Endodermal cell (in vitro differentiated cells): ENCODE data around the gene CAPN13. TPM values are rescaled to one million over a fixed set of nuclear protein-coding genes. Genes with fewer than 3 reads are reported as not detected.
A peak's percentile ranks its signal among the peaks of the same experiment; 100 is the strongest.

ENCODE experiments used
- DNase-seq: peaks from one replicate; pipeline ENCODE4 v3.0.0-alpha.2; 2017
- H3K27ac ChIP-seq: 2 replicates; pipeline ENCODE4 v1.5.1; 2013; ENCODE audit warnings: mild to moderate bottlenecking, low read depth, low read length, moderate library complexity
- H3K27me3 ChIP-seq: 2 replicates; pipeline ENCODE4 v1.6.1; 2013; ENCODE audit warnings: mild to moderate bottlenecking, low read length, moderate library complexity; ENCODE audit not compliant: insufficient read depth, control insufficient read depth, poor library complexity, severe bottlenecking
- H3K36me3 ChIP-seq: 2 replicates; pipeline ENCODE4 v1.7.0; 2013; ENCODE audit warnings: mild to moderate bottlenecking, low read length, moderate library complexity; ENCODE audit not compliant: control insufficient read depth, insufficient read depth
- H3K4me1 ChIP-seq: one replicate; pipeline ENCODE4 v1.7.0; 2013; ENCODE audit warnings: low read length; ENCODE audit not compliant: control insufficient read depth, insufficient read depth
- H3K4me3 ChIP-seq: 2 replicates; pipeline ENCODE4 v1.5.1; 2013; ENCODE audit warnings: mild to moderate bottlenecking, low read length, moderate library complexity
- H3K9ac ChIP-seq: 2 replicates; pipeline ENCODE4 v1.6.1; 2013; ENCODE audit warnings: mild to moderate bottlenecking, low read length, moderate library complexity; ENCODE audit not compliant: poor library complexity, severe bottlenecking; ENCODE audit errors: extremely low read depth
- H3K9me3 ChIP-seq: 2 replicates; pipeline ENCODE4 v1.6.1; 2013; ENCODE audit warnings: mild to moderate bottlenecking, low read length, moderate library complexity; ENCODE audit not compliant: control insufficient read depth
- H3K27ac Mint-ChIP-seq: 2 replicates; pipeline ENCODE4 v1.8.0; 2020; ENCODE audit warnings: mixed read lengths
- H3K27me3 Mint-ChIP-seq: 2 replicates; pipeline ENCODE4 v1.8.0; 2021; ENCODE audit warnings: mild to moderate bottlenecking, mixed read lengths; ENCODE audit not compliant: insufficient read depth
- H3K36me3 Mint-ChIP-seq: 2 replicates; pipeline ENCODE4 v1.8.0; 2020; ENCODE audit warnings: low read depth, mixed read lengths
- H3K4me1 Mint-ChIP-seq: 2 replicates; pipeline ENCODE4 v1.8.0; 2020; ENCODE audit warnings: mixed read lengths
- H3K4me3 Mint-ChIP-seq: 2 replicates; pipeline ENCODE4 v1.8.0; 2020; ENCODE audit warnings: mild to moderate bottlenecking, moderate library complexity, mixed read lengths
- H3K9me3 Mint-ChIP-seq: 2 replicates; pipeline ENCODE4 v1.8.0; 2020; ENCODE audit warnings: mild to moderate bottlenecking, mixed read lengths
- CTCF ChIP-seq: fragments of 200-600 bp; sonication (generic); conservative IDR thresholded peaks from 2 replicates; pipeline ENCODE4 v1.5.0; 2021; ENCODE audit warnings: antibody characterized with exemption, mild to moderate bottlenecking
- WGBS, 2 experiments: methylation state at CpG; one replicate each; pipeline versions ENCODE4 v1.1.5 to v1.1.7; 2013; ENCODE audit warnings: missing lambda C conversion rate in 2 of 2, mixed read lengths in 1 of 2; ENCODE audit not compliant: insufficient coverage in 1 of 2, insufficient read length in 1 of 2; 5-methylcytosine and 5-hydroxymethylcytosine counted together
- total RNA-seq, 2 donors: library from RNA; stranded (reverse); fragmentation: NEBNext Ultra II Directional in 1 of 2; extraction: Animal tissue kit (Norgen Biotek cat#: 25700) in 1 of 2; gene quantifications; 2 replicates in 1 of 2; 3 replicates in 1 of 2; pipeline ENCODE4 v1.2.1, GENCODE V29; 2021

The CAPN13 gene
- total RNA-seq, 2 donors from 2014 or later = 29.5 to 38.6 TPM

GRCh38 chr2:30709516-30709915 lies 97.7 kb downstream of the CAPN13 start:
- WGBS, 2 experiments = 85 to 88% methylated on average over 8 of the region's 8 CpGs
- no peaks in the 10 kb centered on the region for H3K36me3 Mint-ChIP-seq
- no peaks in the 10 kb centered on the region for H3K36me3 ChIP-seq
- H3K27ac ChIP-seq = no peak overlapping the region
- H3K9me3 Mint-ChIP-seq = peaks cover 15% of the 10 kb centered on the region
- TF ChIP-seq CTCF = no peak
- DNase-seq = no peak
- peaks cover 13% of the 10 kb centered on the region for H3K4me1 Mint-ChIP-seq
- H3K4me1 ChIP-seq = peaks cover 3% of the 10 kb centered on the region
- H3K27me3 Mint-ChIP-seq = peaks cover 5% of the 10 kb centered on the region
- no peak overlapping the region for H3K9ac ChIP-seq
- no peak overlapping the region for H3K4me3 ChIP-seq
- no peaks in the 10 kb centered on the region for H3K27me3 ChIP-seq
- no peak overlapping the region for H3K27ac Mint-ChIP-seq
- no peak overlapping the region for H3K4me3 Mint-ChIP-seq
- peaks cover 9% of the 10 kb centered on the region for H3K9me3 ChIP-seq

GRCh38 chr2:30708491-30709290 lies 98.6 kb downstream of the CAPN13 start:
- Histone ChIP-seq H3K27ac (no peak overlapping the region), H3K4me1 (peaks cover 3% of the 10 kb centered on the region), H3K27me3 (no peaks in the 10 kb centered on the region), H3K36me3 (no peaks in the 10 kb centered on the region), H3K4me3 (no peak overlapping the region), H3K9ac (no peak overlapping the region), H3K9me3 (peaks cover 17% of the 10 kb centered on the region)
- peaks cover 5% of the 10 kb centered on the region for H3K27me3 Mint-ChIP-seq
- H3K4me1 Mint-ChIP-seq = peaks cover 13% of the 10 kb centered on the region
- peak overlapping the region; percentile 9 for H3K27ac Mint-ChIP-seq
- no peak overlapping the region for H3K4me3 Mint-ChIP-seq
- DNase-seq = no peak
- TF ChIP-seq CTCF = peak; percentile 63
- WGBS, 2 experiments = 80 to 91% methylated on average over 8 to 10 of the region's 10 CpGs
- no peaks in the 10 kb centered on the region for H3K36me3 Mint-ChIP-seq
- H3K9me3 Mint-ChIP-seq = peaks cover 18% of the 10 kb centered on the region

- H3K36me3 ChIP-seq = no peaks in the 10 kb centered on the region
- H3K4me1 Mint-ChIP-seq = peaks cover 13% of the 10 kb centered on the region
- H3K27ac ChIP-seq = no peak overlapping the region
- no peak overlapping the region for H3K4me3 Mint-ChIP-seq
- TF ChIP-seq CTCF = no peak
- no peak overlapping the region for H3K9ac ChIP-seq
- peaks cover 30% of the 10 kb centered on the region for H3K9me3 ChIP-seq
- H3K9me3 Mint-ChIP-seq = peaks cover 29% of the 10 kb centered on the region
- DNase-seq = no peak
- no peaks in the 10 kb centered on the region for H3K36me3 Mint-ChIP-seq
- H3K4me3 ChIP-seq = no peak overlapping the region
- H3K4me1 ChIP-seq = peaks cover 3% of the 10 kb centered on the region
- H3K27ac Mint-ChIP-seq = no peak overlapping the region
- H3K27me3 Mint-ChIP-seq = peaks cover 8% of the 10 kb centered on the region
- WGBS, 2 experiments = 84 to 98% methylated on average over 5 to 8 of the region's 8 CpGs
- H3K27me3 ChIP-seq = no peaks in the 10 kb centered on the region
These were observed 99.8 kb downstream of the CAPN13 start for GRCh38 chr2:30707304-30707903.
